CD14-positive monocyte (primary cell): ENCODE results near the gene STRIP2. TPM values are rescaled to one million over a fixed set of nuclear protein-coding genes. Genes with fewer than 3 reads are reported as not detected.
A peak's percentile ranks its signal among the peaks of the same experiment; 100 is the strongest.
"Not testable (repeated sequence)": the region's sequence is repeated elsewhere in the genome, so short reads cannot be mapped to it uniquely, and the experiment has no call there.

Source experiments
- DNase-seq, 3 donors: peaks; one replicate each; pipeline ENCODE4 v3.0.0-alpha.2; 2011 to 2022
- H2AFZ ChIP-seq: 2 replicates; pipeline ENCODE4 v1.6.0; 2012; ENCODE audit warnings: mild to moderate bottlenecking, low read depth, low read length, inconsistent platforms; ENCODE audit not compliant: insufficient read depth, poor library complexity, severe bottlenecking
- H3K27ac ChIP-seq, 2 donors: 1 replicate in 1 of 2; 2 replicates in 1 of 2; pipeline ENCODE4 v1.5.1; 2012 to 2013; ENCODE audit warnings: low read length in 2 of 2, control low read depth in 1 of 2, inconsistent platforms in 1 of 2, low read depth in 1 of 2, mild to moderate bottlenecking in 1 of 2
- H3K27me3 ChIP-seq, 2 donors: one replicate each; pipeline versions ENCODE4 v1.6.0 to v1.6.1; 2011 to 2013; ENCODE audit warnings: low read length in 2 of 2; ENCODE audit not compliant: control insufficient read depth in 2 of 2, insufficient read depth in 2 of 2
- H3K36me3 ChIP-seq, 2 donors: replicated peaks in 1 of 2; 1 replicate in 1 of 2; 2 replicates in 1 of 2; pipeline versions ENCODE4 v1.5.1 to v1.6.1; 2012 to 2013; ENCODE audit warnings: low read length in 2 of 2, control low read depth in 1 of 2, inconsistent platforms in 1 of 2, mild to moderate bottlenecking in 1 of 2; ENCODE audit not compliant: insufficient read depth in 2 of 2, control insufficient read depth in 1 of 2
- H3K4me1 ChIP-seq, 2 donors: 1 replicate in 1 of 2; 2 replicates in 1 of 2; pipeline versions ENCODE4 v1.5.1 to v1.6.1; 2012 to 2013; ENCODE audit warnings: low read length in 2 of 2, control low read depth in 1 of 2, inconsistent platforms in 1 of 2, mild to moderate bottlenecking in 1 of 2, moderate library complexity in 1 of 2; ENCODE audit not compliant: insufficient read depth in 2 of 2, control insufficient read depth in 1 of 2
- H3K4me2 ChIP-seq: replicated peaks from 2 replicates; pipeline ENCODE3; 2012; ENCODE audit warnings: low read length, moderate library complexity, mild to moderate bottlenecking; ENCODE audit not compliant: poor library complexity, severe bottlenecking; ENCODE audit errors: extremely low read depth
- H3K4me3 ChIP-seq, 3 experiments: fragments of 200-600 bp in 1 of 3; sonication (generic) in 1 of 3; replicated peaks in 1 of 3; 1 replicate in 2 of 3; 2 replicates in 1 of 3; pipeline ENCODE4 v1.5.1; 2011 to 2013; ENCODE audit warnings: low read length in 3 of 3, mild to moderate bottlenecking in 3 of 3, control low read depth in 2 of 3, low read depth in 2 of 3, inconsistent platforms in 1 of 3, moderate library complexity in 1 of 3
- H3K79me2 ChIP-seq: 2 replicates; pipeline ENCODE4 v1.6.0; 2012; ENCODE audit warnings: mild to moderate bottlenecking, control low read depth, inconsistent platforms, low read length, moderate library complexity; ENCODE audit not compliant: insufficient read depth
- H3K9ac ChIP-seq: 2 replicates; pipeline ENCODE4 v1.6.0; 2017; ENCODE audit warnings: low read length, mild to moderate bottlenecking; ENCODE audit not compliant: insufficient read depth, poor library complexity, severe bottlenecking
- H3K9me3 ChIP-seq, 2 donors: replicated peaks in 1 of 2; 1 replicate in 1 of 2; 2 replicates in 1 of 2; pipeline versions ENCODE4 v1.5.1 to v1.6.1; 2012 to 2013; ENCODE audit warnings: low read length in 2 of 2, control low read depth in 1 of 2; ENCODE audit not compliant: control insufficient read depth in 1 of 2, insufficient read depth in 1 of 2
- H4K20me1 ChIP-seq: 2 replicates; pipeline ENCODE4 v1.6.0; 2012; ENCODE audit warnings: mild to moderate bottlenecking, low read length, control low read depth, moderate library complexity; ENCODE audit not compliant: insufficient read depth
- H3K27ac Mint-ChIP-seq, 7 donors: one replicate each; pipeline ENCODE4 v1.8.0; 2020; ENCODE audit warnings: mild to moderate bottlenecking in 7 of 7, mixed read lengths in 7 of 7, moderate library complexity in 6 of 7, inconsistent platforms in 2 of 7
- H3K27me3 Mint-ChIP-seq, 3 donors: one replicate each; pipeline ENCODE4 v1.8.0; 2021 to 2022; ENCODE audit warnings: low read depth in 3 of 3, mild to moderate bottlenecking in 3 of 3, mixed read lengths in 3 of 3, moderate library complexity in 3 of 3, inconsistent platforms in 1 of 3
- H3K36me3 Mint-ChIP-seq, 2 donors: one replicate each; pipeline ENCODE4 v1.8.0; 2020; ENCODE audit warnings: mixed read lengths in 2 of 2, inconsistent platforms in 1 of 2, mild to moderate bottlenecking in 1 of 2
- H3K4me1 Mint-ChIP-seq: one replicate; pipeline ENCODE4 v1.8.0; 2020; ENCODE audit warnings: mild to moderate bottlenecking, mixed read lengths
- H3K4me3 Mint-ChIP-seq, 2 donors: one replicate each; pipeline ENCODE4 v1.8.0; 2020; ENCODE audit warnings: mild to moderate bottlenecking in 2 of 2, mixed read lengths in 2 of 2, moderate library complexity in 1 of 2
- H3K9me3 Mint-ChIP-seq, 7 donors: one replicate each; pipeline ENCODE4 v1.8.0; 2020 to 2022; ENCODE audit warnings: mixed read lengths in 7 of 7, mild to moderate bottlenecking in 6 of 7, moderate library complexity in 6 of 7, inconsistent platforms in 2 of 7
- WGBS: methylation state at CpG from one replicate; pipeline ENCODE4 v1.1.5; 2013; ENCODE audit warnings: missing lambda C conversion rate; ENCODE audit not compliant: insufficient coverage; 5-methylcytosine and 5-hydroxymethylcytosine counted together
- intact Hi-C, 2 donors: fragments of 100-400 bp; cut with micrococcal nuclease; formaldehyde crosslinking; loops; one replicate each; pipeline versions ENCODE4 v1.15.0 to v1.15.1; 2023
- polyA plus RNA-seq, 3 donors: library from polyadenylated mRNA; depleted of rRNA in 1 of 3; unstranded in 2 of 3; stranded (reverse) in 1 of 3; fragments of 300-500 nt in 2 of 3; fragments of >200 nt in 1 of 3; fragmentation: Illumina TruSeq in 2 of 3; gene quantifications; 1 replicate in 2 of 3; 2 replicates in 1 of 3; pipeline ENCODE4 v1.2.3, GENCODE V29; 2012 to 2021
- TF ChIP-seq, protein P1 (sequence below): fragments of 200-600 bp; IDR thresholded peaks from one replicate; pipeline ENCODE4 v1.8.0; 2022; ENCODE audit warnings: antibody characterized with exemption, mild to moderate bottlenecking

Gene STRIP2
- polyA plus RNA-seq, 3 donors: 0.11 to 0.12 TPM; not detected in 1

DNA sequence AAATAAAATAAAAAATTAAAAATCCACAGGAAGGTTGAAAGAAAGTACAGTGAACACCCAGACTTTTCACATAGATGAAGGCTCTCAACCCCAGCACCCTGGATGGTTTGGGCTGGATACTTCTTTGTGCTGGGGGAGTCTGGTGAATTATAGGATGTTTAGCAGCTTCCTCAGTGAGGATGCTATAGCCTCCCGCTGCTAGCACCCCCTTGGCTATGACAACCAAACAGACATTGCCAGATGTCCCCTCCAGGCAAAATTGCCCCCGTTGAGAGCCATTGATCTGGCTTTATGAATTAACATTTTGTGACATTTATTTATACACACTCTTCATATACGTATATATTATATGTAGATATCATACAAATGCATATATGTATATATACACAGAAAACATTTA, 89.7 kb downstream of the STRIP2 start:
- no peak for DNase-seq
- Mint-ChIP-seq H3K36me3 (no peaks in the 10 kb centered on the region), H3K4me1 (peaks cover 21% of the 10 kb centered on the region)

GRCh38 chr7:129524405-129524804, 90.2 kb downstream of the STRIP2 start:
- DNase-seq: peak in 2 of 3 donors; percentile 18 to 41
- H3K36me3 Mint-ChIP-seq, H3K27me3 ChIP-seq, H3K36me3 ChIP-seq, intact Hi-C loops, H4K20me1 ChIP-seq, H2AFZ ChIP-seq, H3K4me2 ChIP-seq, H3K9me3 Mint-ChIP-seq, H3K27ac ChIP-seq, H3K79me2 ChIP-seq, H3K4me3 Mint-ChIP-seq, H3K9me3 ChIP-seq, H3K9ac ChIP-seq, H3K4me3 ChIP-seq: not testable (repeated sequence)
- peaks cover 10 to 20% of the 10 kb centered on the region in 2 donors for H3K4me1 ChIP-seq
- Mint-ChIP-seq H3K27ac (peak overlapping the region in 4 of 7 donors; percentile 42 to 85 (median 64)), H3K27me3 (peaks cover 10 to 21% (median 12%) of the 10 kb centered on the region in 3 donors), H3K4me1 (peaks cover 21% of the 10 kb centered on the region)
- 40% methylated on average over 1 of the region's 2 CpGs for WGBS

More for the DNA sequence above, 89.7 kb downstream of the STRIP2 start:
- no peak overlapping the region for H3K9ac ChIP-seq
- H3K9me3 Mint-ChIP-seq: peaks cover 0 to 2% (median 0%) of the 10 kb centered on the region in 7 donors
- H3K9me3 ChIP-seq: no peaks in the 10 kb centered on the region
- no peak overlapping the region for H3K27ac Mint-ChIP-seq
- peaks cover 0 to 5% of the 10 kb centered on the region in 2 donors for H3K27me3 ChIP-seq
- no peak overlapping the region for H3K27ac ChIP-seq
- H3K4me2 ChIP-seq: no peak overlapping the region
- no CpG with 5 or more reads among the region's 3 CpGs for WGBS
- H3K4me3 ChIP-seq: no peak overlapping the region
- no peak overlapping the region for H3K4me3 Mint-ChIP-seq
- no peak overlapping the region for H2AFZ ChIP-seq
- H3K4me1 ChIP-seq: peaks cover 10 to 20% of the 10 kb centered on the region in 2 donors
- H3K79me2 ChIP-seq: no peaks in the 10 kb centered on the region
- H3K36me3 ChIP-seq: no peaks in the 10 kb centered on the region
- H3K27me3 Mint-ChIP-seq: peaks cover 10 to 21% (median 12%) of the 10 kb centered on the region in 3 donors
- intact Hi-C loops: no loop called here
- TF ChIP-seq, protein P1, sequence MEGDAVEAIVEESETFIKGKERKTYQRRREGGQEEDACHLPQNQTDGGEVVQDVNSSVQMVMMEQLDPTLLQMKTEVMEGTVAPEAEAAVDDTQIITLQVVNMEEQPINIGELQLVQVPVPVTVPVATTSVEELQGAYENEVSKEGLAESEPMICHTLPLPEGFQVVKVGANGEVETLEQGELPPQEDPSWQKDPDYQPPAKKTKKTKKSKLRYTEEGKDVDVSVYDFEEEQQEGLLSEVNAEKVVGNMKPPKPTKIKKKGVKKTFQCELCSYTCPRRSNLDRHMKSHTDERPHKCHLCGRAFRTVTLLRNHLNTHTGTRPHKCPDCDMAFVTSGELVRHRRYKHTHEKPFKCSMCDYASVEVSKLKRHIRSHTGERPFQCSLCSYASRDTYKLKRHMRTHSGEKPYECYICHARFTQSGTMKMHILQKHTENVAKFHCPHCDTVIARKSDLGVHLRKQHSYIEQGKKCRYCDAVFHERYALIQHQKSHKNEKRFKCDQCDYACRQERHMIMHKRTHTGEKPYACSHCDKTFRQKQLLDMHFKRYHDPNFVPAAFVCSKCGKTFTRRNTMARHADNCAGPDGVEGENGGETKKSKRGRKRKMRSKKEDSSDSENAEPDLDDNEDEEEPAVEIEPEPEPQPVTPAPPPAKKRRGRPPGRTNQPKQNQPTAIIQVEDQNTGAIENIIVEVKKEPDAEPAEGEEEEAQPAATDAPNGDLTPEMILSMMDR: no peak
- no peaks in the 10 kb centered on the region for H4K20me1 ChIP-seq
